ENCODE measurements around the gene NEK11. TPM values are rescaled to one million over a fixed set of nuclear protein-coding genes. Genes with fewer than 3 reads are reported as not detected.

Gene NEK11
- total RNA-seq, 2 donors from 2014 or later = 1.8 to 10.3 TPM

DNA sequence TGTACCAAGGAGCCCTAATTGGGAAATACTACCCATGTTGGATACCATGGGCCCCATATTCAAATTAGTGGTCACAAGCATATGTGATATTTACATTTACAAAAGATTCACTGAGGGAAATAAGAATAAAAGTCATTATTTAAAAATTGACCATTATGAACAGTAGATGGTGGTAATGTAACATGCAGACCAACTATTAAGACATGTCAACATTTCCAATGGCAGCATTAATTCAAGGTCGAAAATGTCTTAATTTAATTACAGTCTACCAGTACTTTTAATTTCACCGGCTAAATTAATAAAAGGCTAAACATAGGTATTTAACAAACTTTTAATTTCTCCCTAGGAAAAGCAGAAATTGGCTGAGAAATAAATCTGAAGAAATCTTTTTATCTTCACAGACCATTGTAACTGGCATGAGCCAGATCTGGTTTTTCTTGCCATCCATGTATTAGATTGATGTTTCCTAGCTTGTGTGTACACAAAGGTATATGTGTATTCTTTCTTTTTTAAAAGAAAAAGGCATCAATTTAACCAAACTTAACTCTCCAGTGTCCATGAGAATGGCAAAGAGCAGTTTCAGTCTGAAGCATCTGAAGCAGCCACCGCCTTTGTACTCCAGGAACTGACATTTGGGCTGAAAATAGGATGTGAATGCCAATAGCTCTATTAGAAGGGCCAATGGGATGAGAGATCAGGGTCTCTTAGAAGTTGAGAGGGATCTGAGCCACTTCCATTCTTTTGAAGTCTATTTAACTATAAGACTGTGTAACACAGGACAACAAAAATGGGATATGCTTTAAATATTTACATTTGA, 26.6 kb downstream of the NEK11 start:
- TF ChIP-seq, protein P1, sequence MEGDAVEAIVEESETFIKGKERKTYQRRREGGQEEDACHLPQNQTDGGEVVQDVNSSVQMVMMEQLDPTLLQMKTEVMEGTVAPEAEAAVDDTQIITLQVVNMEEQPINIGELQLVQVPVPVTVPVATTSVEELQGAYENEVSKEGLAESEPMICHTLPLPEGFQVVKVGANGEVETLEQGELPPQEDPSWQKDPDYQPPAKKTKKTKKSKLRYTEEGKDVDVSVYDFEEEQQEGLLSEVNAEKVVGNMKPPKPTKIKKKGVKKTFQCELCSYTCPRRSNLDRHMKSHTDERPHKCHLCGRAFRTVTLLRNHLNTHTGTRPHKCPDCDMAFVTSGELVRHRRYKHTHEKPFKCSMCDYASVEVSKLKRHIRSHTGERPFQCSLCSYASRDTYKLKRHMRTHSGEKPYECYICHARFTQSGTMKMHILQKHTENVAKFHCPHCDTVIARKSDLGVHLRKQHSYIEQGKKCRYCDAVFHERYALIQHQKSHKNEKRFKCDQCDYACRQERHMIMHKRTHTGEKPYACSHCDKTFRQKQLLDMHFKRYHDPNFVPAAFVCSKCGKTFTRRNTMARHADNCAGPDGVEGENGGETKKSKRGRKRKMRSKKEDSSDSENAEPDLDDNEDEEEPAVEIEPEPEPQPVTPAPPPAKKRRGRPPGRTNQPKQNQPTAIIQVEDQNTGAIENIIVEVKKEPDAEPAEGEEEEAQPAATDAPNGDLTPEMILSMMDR (IDR thresholded peaks at IDR 0.05) = no peak
- Histone ChIP-seq H3K4me3 (no peak overlapping the region), H3K36me3 (no peaks in the 10 kb centered on the region), H3K27ac (no peak overlapping the region), H3K27me3 (replicated peaks; ENCODE audit: insufficient read depth) (no peaks in the 10 kb centered on the region), H3K9me3 (no peaks in the 10 kb centered on the region), H3K4me1 (ENCODE audit: control insufficient read depth in 1 of 2, low read depth in 2 of 2) (no peaks in the 10 kb centered on the region)
- ATAC-seq (ENCODE audit: insufficient number of reproducible peaks, low FRiP score, low read depth) (no peak), DNase-seq (ENCODE audit: low spot score) (no peak)

DNA sequence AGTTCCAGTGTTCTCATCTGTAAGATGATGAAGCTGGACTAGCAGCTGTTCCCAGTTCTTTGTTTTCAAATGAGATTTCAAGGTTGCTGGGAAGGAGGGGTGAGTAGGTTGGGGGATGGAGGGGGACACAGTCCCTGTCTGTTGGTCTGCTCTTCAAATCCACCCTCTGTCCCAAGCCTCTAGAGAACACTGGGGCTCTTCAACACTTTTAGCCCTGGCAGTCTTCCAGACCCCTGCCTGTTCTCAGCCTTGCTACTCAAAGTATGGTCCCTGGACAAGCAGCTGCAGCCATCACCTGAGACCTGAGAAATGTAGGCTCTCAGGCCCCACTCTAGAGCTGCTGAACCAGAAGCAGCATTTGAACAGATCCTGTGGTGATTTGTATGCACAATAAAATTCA, 41.3 kb downstream of the NEK11 start:
- Histone ChIP-seq H3K4me1 (ENCODE audit: control insufficient read depth in 1 of 2, low read depth in 2 of 2) (peaks cover 0 to 8% of the 10 kb centered on the region in 2 donors), H3K36me3 (no peaks in the 10 kb centered on the region), H3K9me3 (no peaks in the 10 kb centered on the region), H3K27ac (no peak overlapping the region), H3K27me3 (replicated peaks; ENCODE audit: insufficient read depth) (no peaks in the 10 kb centered on the region), H3K4me3 (no peak overlapping the region)
- TF ChIP-seq, protein P1 (IDR thresholded peaks at IDR 0.05) = no peak
- ATAC-seq (ENCODE audit: insufficient number of reproducible peaks, low FRiP score, low read depth) (no peak), DNase-seq (ENCODE audit: low spot score) (no peak)

DNA sequence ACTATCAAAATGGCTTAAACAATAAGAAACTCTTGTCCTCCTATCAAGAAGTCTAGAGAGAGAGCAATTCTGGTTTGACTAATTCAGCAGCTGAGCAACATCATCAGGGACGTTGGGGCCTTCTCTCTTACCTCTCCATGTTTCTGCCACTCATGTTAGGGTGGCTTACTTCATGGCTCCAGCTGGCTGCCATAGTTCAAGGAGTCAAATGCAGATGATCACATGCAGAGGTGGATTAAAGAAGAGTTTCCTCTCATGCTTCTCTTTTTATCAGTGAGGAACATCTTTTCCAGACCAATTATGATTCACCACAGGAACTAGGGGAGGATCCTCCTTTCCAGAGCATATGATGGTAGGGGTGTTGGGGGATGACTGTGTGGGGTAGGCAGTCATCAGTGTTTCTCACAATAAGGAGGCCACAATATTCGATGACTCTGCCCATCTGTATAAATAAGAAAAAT, 45.5 kb downstream of the NEK11 start:
- no peak for ATAC-seq (ENCODE audit: insufficient number of reproducible peaks, low FRiP score, low read depth)
- H3K9me3 ChIP-seq = no peaks in the 10 kb centered on the region
- no peaks in the 10 kb centered on the region for H3K36me3 ChIP-seq
- no peak overlapping the region for H3K4me3 ChIP-seq
- DNase-seq (ENCODE audit: low spot score) = no peak
- H3K4me1 ChIP-seq (ENCODE audit: control insufficient read depth in 1 of 2, low read depth in 2 of 2) = peaks cover 0 to 11% of the 10 kb centered on the region in 2 donors
- TF ChIP-seq, protein P1 (IDR thresholded peaks at IDR 0.05) = no peak
- H3K27ac ChIP-seq = no peak overlapping the region
- no peaks in the 10 kb centered on the region for H3K27me3 ChIP-seq (replicated peaks; ENCODE audit: insufficient read depth)

DNA sequence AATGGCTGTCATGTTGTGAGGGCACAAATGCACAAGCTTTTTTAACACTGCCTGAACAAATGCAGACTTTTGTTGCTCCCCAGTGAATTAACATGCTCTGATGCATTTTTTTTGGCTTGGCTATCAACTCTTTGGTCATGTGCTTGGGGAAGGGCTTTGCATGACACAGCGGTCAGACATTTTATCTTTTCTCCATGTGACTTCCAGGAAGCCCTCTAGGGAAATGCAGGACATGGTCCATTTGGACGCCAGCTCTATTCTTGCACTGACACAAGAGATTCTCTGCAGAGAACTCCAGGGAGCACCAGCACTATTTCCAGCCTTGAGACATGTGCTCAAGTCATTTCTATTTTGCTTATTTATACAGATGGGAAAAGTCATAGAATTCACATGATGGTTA, 46.2 kb downstream of the NEK11 start:
- H3K4me1 ChIP-seq (ENCODE audit: control insufficient read depth in 1 of 2, low read depth in 2 of 2) = peaks cover 0 to 11% of the 10 kb centered on the region in 2 donors
- DNase-seq (ENCODE audit: low spot score) (no peak), ATAC-seq (ENCODE audit: insufficient number of reproducible peaks, low FRiP score, low read depth) (peak; percentile 50)
- TF ChIP-seq, protein P1 (IDR thresholded peaks at IDR 0.05) = no peak
- no peaks in the 10 kb centered on the region for H3K9me3 ChIP-seq
- H3K27me3 ChIP-seq (replicated peaks; ENCODE audit: insufficient read depth) = no peaks in the 10 kb centered on the region
- no peak overlapping the region for H3K4me3 ChIP-seq
- H3K27ac ChIP-seq = no peak overlapping the region
- H3K36me3 ChIP-seq = no peaks in the 10 kb centered on the region

DNA sequence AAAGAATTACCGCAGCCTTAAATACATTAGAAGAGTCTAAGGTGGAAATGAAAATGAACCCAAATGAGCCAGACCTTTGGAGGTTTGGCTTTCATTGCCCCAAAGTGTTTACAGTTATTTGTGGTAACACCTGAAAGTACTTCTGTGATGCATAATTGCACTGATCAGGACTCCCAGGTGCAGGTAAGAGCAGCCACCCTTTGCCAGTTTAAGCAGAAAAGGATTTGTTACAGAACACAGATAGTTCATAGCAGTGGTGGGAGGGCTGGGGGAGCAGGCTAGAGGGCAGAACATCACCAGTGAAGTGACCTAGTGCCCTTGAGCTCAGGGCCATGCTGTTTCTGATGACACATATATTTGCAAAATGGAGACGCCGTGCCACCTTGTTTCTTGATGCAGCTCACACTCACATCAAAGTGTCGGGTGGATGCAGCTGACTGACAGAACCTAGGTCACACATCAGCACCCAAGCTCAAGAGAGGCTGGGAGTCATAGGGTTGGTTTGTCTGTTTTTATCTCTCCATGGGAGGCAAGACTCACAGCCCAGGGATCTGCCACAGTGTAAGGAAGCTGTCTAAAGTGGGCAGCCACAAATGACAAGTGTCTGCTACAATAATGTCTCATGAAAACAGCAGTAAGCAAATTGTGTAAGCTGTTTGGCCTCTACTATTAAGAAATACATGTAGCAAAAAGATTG, 49.1 kb downstream of the NEK11 start:
- Histone ChIP-seq H3K4me3 (no peak overlapping the region), H3K36me3 (no peaks in the 10 kb centered on the region), H3K4me1 (ENCODE audit: control insufficient read depth in 1 of 2, low read depth in 2 of 2) (peaks cover 0 to 11% of the 10 kb centered on the region in 2 donors), H3K9me3 (no peaks in the 10 kb centered on the region), H3K27me3 (replicated peaks; ENCODE audit: insufficient read depth) (no peaks in the 10 kb centered on the region), H3K27ac (no peak overlapping the region)
- TF ChIP-seq, protein P1 (IDR thresholded peaks at IDR 0.05) = no peak
- ATAC-seq (ENCODE audit: insufficient number of reproducible peaks, low FRiP score, low read depth) = no peak
- no peak for DNase-seq (ENCODE audit: low spot score)

All from thoracic aorta (tissue), 2 donors.